ENCODE measurements around the gene PDE1A. TPM values are rescaled to one million over a fixed set of nuclear protein-coding genes. Genes with fewer than 3 reads are reported as not detected.

The PDE1A gene
- total RNA-seq (10 to 100 TPM in 1 of 2 donors, 1 to 10 TPM in 1; 5.5 to 11.8 TPM), polyA plus RNA-seq (1 to 10 TPM; 1.0 to 1.7 TPM)
- long read RNA-seq, donor 1, partial matches to known transcripts = 0 of 3 reads
- long read RNA-seq, donor 1, other reads (novel, unspliced or antisense) = 0 of 3 reads
- long read RNA-seq, donor 2, partial matches to known transcripts = 0 of 1 reads
- long read RNA-seq, donor 2, other reads (novel, unspliced or antisense) = 0 of 1 reads
- long read RNA-seq, donor 3 = 0 reads
- long read RNA-seq, donor 4 = 0 reads
- long read RNA-seq, donor 5 = 0 reads

GRCh38 chr2:182426918-182427240 lies at the start of gene PDE1A:
PDE1A (minus strand) TSS chr2:182427036.
- DNase-seq = peak; percentile 18 to 57 (median 45)
- H3K36me3 ChIP-seq (ENCODE audit: control insufficient read depth in 4 of 4, insufficient read depth in 4 of 4, low read length in 4 of 4) = no peaks in the 10 kb centered on the region
- H3K9ac ChIP-seq (ENCODE audit: insufficient read depth in 1 of 2, low read length in 2 of 2) = peak within 1 kb of the TSS; percentile 17 to 67
- no peak for TF ChIP-seq CTCF (IDR thresholded peaks at IDR 0.05; ENCODE audit: control extremely low read depth, extremely low read depth)
- H3K4me3 ChIP-seq = no peak within 1 kb of the TSS
- no peaks in the 10 kb centered on the region for H3K27me3 ChIP-seq (ENCODE audit: control insufficient read depth in 3 of 3, insufficient read depth in 3 of 3, low read length in 2 of 3)
- no peaks in the 10 kb centered on the region for H3K9me3 ChIP-seq (ENCODE audit: control insufficient read depth in 4 of 4, insufficient read depth in 3 of 4, low read length in 3 of 4)
- WGBS, 2 donors = 29 to 46% methylated on average over 3 of the region's 3 CpGs
- no peak for ATAC-seq (ENCODE audit: insufficient read depth, low FRiP score)
- H3K4me1 ChIP-seq (ENCODE audit: control insufficient read depth in 5 of 5, insufficient read depth in 5 of 5, low read length in 5 of 5) = peaks cover 0 to 6% (median 3%) of the 10 kb centered on the region in 5 donors
- peak within 1 kb of the TSS; percentile 42 to 62 for H3K27ac ChIP-seq (ENCODE audit: low read depth in 1 of 2, low read length in 1 of 2)

- Histone ChIP-seq H3K9ac (ENCODE audit: insufficient read depth in 1 of 2, low read length in 2 of 2) (no peak overlapping the region), H3K9me3 (ENCODE audit: control insufficient read depth in 4 of 4, insufficient read depth in 3 of 4, low read length in 3 of 4) (peaks cover 0 to 4% (median 0%) of the 10 kb centered on the region in 4 donors), H3K4me3 (no peak overlapping the region), H3K4me1 (ENCODE audit: control insufficient read depth in 5 of 5, insufficient read depth in 5 of 5, low read length in 5 of 5) (no peaks in the 10 kb centered on the region), H3K27ac (ENCODE audit: low read depth in 1 of 2, low read length in 1 of 2) (no peak overlapping the region), H3K27me3 (ENCODE audit: control insufficient read depth in 3 of 3, insufficient read depth in 3 of 3, low read length in 2 of 3) (no peaks in the 10 kb centered on the region), H3K36me3 (ENCODE audit: control insufficient read depth in 4 of 4, insufficient read depth in 4 of 4, low read length in 4 of 4) (no peaks in the 10 kb centered on the region)
- WGBS, 2 donors = 88 to 93% methylated on average over 4 of the region's 4 CpGs
- DNase-seq = no peak
- no peak for TF ChIP-seq CTCF (IDR thresholded peaks at IDR 0.05; ENCODE audit: control extremely low read depth, extremely low read depth)
- no peak for ATAC-seq (ENCODE audit: insufficient read depth, low FRiP score)
These were observed 46.8 kb upstream of the PDE1A start for GRCh38 chr2:182473635-182474034.

- Histone ChIP-seq H3K4me1 (ENCODE audit: control insufficient read depth in 5 of 5, insufficient read depth in 5 of 5, low read length in 5 of 5) (peaks cover 0 to 6% (median 0%) of the 10 kb centered on the region in 5 donors), H3K9me3 (ENCODE audit: control insufficient read depth in 4 of 4, insufficient read depth in 3 of 4, low read length in 3 of 4) (no peaks in the 10 kb centered on the region), H3K9ac (ENCODE audit: insufficient read depth in 1 of 2, low read length in 2 of 2) (no peak overlapping the region), H3K27ac (ENCODE audit: low read depth in 1 of 2, low read length in 1 of 2) (no peak overlapping the region), H3K36me3 (ENCODE audit: control insufficient read depth in 4 of 4, insufficient read depth in 4 of 4, low read length in 4 of 4) (no peaks in the 10 kb centered on the region), H3K27me3 (ENCODE audit: control insufficient read depth in 3 of 3, insufficient read depth in 3 of 3, low read length in 2 of 3) (no peaks in the 10 kb centered on the region), H3K4me3 (no peak overlapping the region)
- WGBS, 2 donors = 49 to 86% methylated on average over 1 of the region's 1 CpG
- peak in 2 of 3 donors; percentile 46 to 51 for DNase-seq
- no peak for TF ChIP-seq CTCF (IDR thresholded peaks at IDR 0.05; ENCODE audit: control extremely low read depth, extremely low read depth)
- ATAC-seq (ENCODE audit: insufficient read depth, low FRiP score) = no peak
These were observed 36.9 kb upstream of the PDE1A start for GRCh38 chr2:182463760-182464159.

GRCh38 chr2:182456784-182457183 lies 29.9 kb upstream of the PDE1A start:
- Histone ChIP-seq H3K36me3 (ENCODE audit: control insufficient read depth in 4 of 4, insufficient read depth in 4 of 4, low read length in 4 of 4) (no peaks in the 10 kb centered on the region), H3K4me3 (no peak overlapping the region), H3K4me1 (ENCODE audit: control insufficient read depth in 5 of 5, insufficient read depth in 5 of 5, low read length in 5 of 5) (peaks cover 0 to 4% (median 0%) of the 10 kb centered on the region in 5 donors), H3K9me3 (ENCODE audit: control insufficient read depth in 4 of 4, insufficient read depth in 3 of 4, low read length in 3 of 4) (no peaks in the 10 kb centered on the region), H3K27ac (ENCODE audit: low read depth in 1 of 2, low read length in 1 of 2) (no peak overlapping the region), H3K27me3 (ENCODE audit: control insufficient read depth in 3 of 3, insufficient read depth in 3 of 3, low read length in 2 of 3) (no peaks in the 10 kb centered on the region), H3K9ac (ENCODE audit: insufficient read depth in 1 of 2, low read length in 2 of 2) (no peak overlapping the region)
- ATAC-seq (ENCODE audit: insufficient read depth, low FRiP score) (no peak), DNase-seq (no peak)
- whole genome bisulfite sequencing, 2 donors = 76 to 79% methylated on average over 4 of the region's 4 CpGs
- TF ChIP-seq CTCF (IDR thresholded peaks at IDR 0.05; ENCODE audit: control extremely low read depth, extremely low read depth) = no peak

Data from lung (tissue), 16 donors.